Activated CD8-positive, alpha-beta memory T cell treated with anti-CD3 and anti-CD28 coated beads, Interleukin-2, amount 10 ng/mL, durations not matched to agents 7 days and 5 days (primary cell): Measurements from ENCODE around the gene TMEM151B. TPM values are rescaled to one million over a fixed set of nuclear protein-coding genes. Genes with fewer than 3 reads are reported as not detected.
"Not testable (repeated sequence)": the region's sequence is repeated elsewhere in the genome, so short reads cannot be mapped to it uniquely, and the experiment has no call there.

ENCODE experiments used
- ATAC-seq: fragments of 150-1000 bp; cut with Tn5 transposase; one replicate; pipeline ENCODE4 v1.10.0; 2021; ENCODE audit warnings: moderate library complexity
- CTCF ChIA-PET: fragments of 350-600 bp; sonication (Branson Sonifier 250); formaldehyde crosslinking; loops from one replicate; lab custom pipeline; 2021; ENCODE audit warnings: antibody characterized with exemption; lab: Charles Lee
- DNase-seq: peaks from one replicate; pipeline ENCODE4 v3.0.0-alpha.2; 2020
- H3K27ac Mint-ChIP-seq: one replicate; pipeline ENCODE4 v1.8.0; 2021; ENCODE audit warnings: mild to moderate bottlenecking, mixed read lengths
- H3K27me3 Mint-ChIP-seq: one replicate; pipeline ENCODE4 v1.8.0; 2021; ENCODE audit warnings: mixed read lengths
- H3K36me3 Mint-ChIP-seq: one replicate; pipeline ENCODE4 v1.8.0; 2021; ENCODE audit warnings: mild to moderate bottlenecking, mixed read lengths
- H3K4me1 Mint-ChIP-seq: one replicate; pipeline ENCODE4 v1.8.0; 2021; ENCODE audit warnings: mixed read lengths
- H3K4me3 Mint-ChIP-seq: one replicate; pipeline ENCODE4 v1.8.0; 2021; ENCODE audit warnings: mild to moderate bottlenecking, moderate library complexity, mixed read lengths
- H3K9me3 Mint-ChIP-seq: one replicate; pipeline ENCODE4 v1.8.0; 2022; ENCODE audit warnings: low read depth, mixed read lengths
- total RNA-seq, 2 experiments: library from RNA; stranded (reverse); gene quantifications; one replicate each; pipeline ENCODE4 v1.2.3, GENCODE V29; 2021

The TMEM151B gene
- total RNA-seq, 2 experiments from 2014 or later = 0.06 TPM; not detected in 1

- ATAC-seq, DNase-seq, H3K27ac Mint-ChIP-seq, H3K4me3 Mint-ChIP-seq, H3K36me3 Mint-ChIP-seq, H3K9me3 Mint-ChIP-seq: not testable (repeated sequence)
- CTCF ChIA-PET = interaction anchor here (0.8 to 2.8 kb wide), 4 partner anchors 9 to 36 kb away, joined by 3 to 15 read pairs (median 4); no protein-coding TSS in a partner anchor
- peaks cover 20% of the 10 kb centered on the region for H3K27me3 Mint-ChIP-seq
- peaks cover 13% of the 10 kb centered on the region for H3K4me1 Mint-ChIP-seq
Observed at GRCh38 chr6:44314657-44315056, 44.4 kb downstream of the TMEM151B start.

GRCh38 chr6:44315516-44315915 lies 45.3 kb downstream of the TMEM151B start:
- ATAC-seq = no peak
- H3K27ac Mint-ChIP-seq = no peak overlapping the region
- CTCF ChIA-PET = no interaction called here
- no peaks in the 10 kb centered on the region for H3K9me3 Mint-ChIP-seq
- H3K4me3 Mint-ChIP-seq = no peak overlapping the region
- peaks cover 27% of the 10 kb centered on the region for H3K27me3 Mint-ChIP-seq
- peaks cover 12% of the 10 kb centered on the region for H3K4me1 Mint-ChIP-seq
- no peak for DNase-seq
- H3K36me3 Mint-ChIP-seq = peaks cover 1% of the 10 kb centered on the region

- no peak overlapping the region for H3K4me3 Mint-ChIP-seq
Observed at GRCh38 chr6:44315951-44316350, 45.7 kb downstream of the TMEM151B start.

GRCh38 chr6:44316481-44316880 lies 46.2 kb downstream of the TMEM151B start:
- CTCF ChIA-PET = no interaction called here
- H3K4me3 Mint-ChIP-seq = no peak overlapping the region
- H3K27me3 Mint-ChIP-seq = peaks cover 32% of the 10 kb centered on the region
- no peaks in the 10 kb centered on the region for H3K9me3 Mint-ChIP-seq
- H3K27ac Mint-ChIP-seq = no peak overlapping the region
- DNase-seq = no peak
- ATAC-seq = no peak
- H3K4me1 Mint-ChIP-seq = peaks cover 11% of the 10 kb centered on the region
- H3K36me3 Mint-ChIP-seq = peaks cover 1% of the 10 kb centered on the region

More at GRCh38 chr6:44315951-44316350, 45.7 kb downstream of the TMEM151B start:
- peaks cover 31% of the 10 kb centered on the region for H3K27me3 Mint-ChIP-seq
- CTCF ChIA-PET = no interaction called here
- H3K27ac Mint-ChIP-seq = no peak overlapping the region
- ATAC-seq (no peak), DNase-seq (no peak)
- H3K4me1 Mint-ChIP-seq = peaks cover 12% of the 10 kb centered on the region
- H3K36me3 Mint-ChIP-seq = peaks cover 1% of the 10 kb centered on the region
- H3K9me3 Mint-ChIP-seq = no peaks in the 10 kb centered on the region

- CTCF ChIA-PET, ATAC-seq, DNase-seq, H3K36me3 Mint-ChIP-seq, H3K9me3 Mint-ChIP-seq, H3K4me3 Mint-ChIP-seq, H3K4me1 Mint-ChIP-seq, H3K27ac Mint-ChIP-seq: not testable (repeated sequence)
- H3K27me3 Mint-ChIP-seq = peaks cover 33% of the 10 kb centered on the region
Observed at GRCh38 chr6:44317136-44317631, 46.9 kb downstream of the TMEM151B start.

- ATAC-seq (no peak), DNase-seq (no peak)
- no peaks in the 10 kb centered on the region for H3K4me1 Mint-ChIP-seq
- H3K36me3 Mint-ChIP-seq = no peaks in the 10 kb centered on the region
- H3K9me3 Mint-ChIP-seq = no peaks in the 10 kb centered on the region
- no peak overlapping the region for H3K27ac Mint-ChIP-seq
- H3K4me3 Mint-ChIP-seq = no peak overlapping the region
- peaks cover 47% of the 10 kb centered on the region for H3K27me3 Mint-ChIP-seq
- CTCF ChIA-PET = interaction anchor here (1.3 to 1.6 kb wide), 2 partner anchors 22 to 53 kb away, joined by 3 to 4 read pairs; no protein-coding TSS in a partner anchor
Observed at GRCh38 chr6:44321210-44321609, 51.0 kb downstream of the TMEM151B start.

- Mint-ChIP-seq H3K27ac (no peak overlapping the region), H3K4me3 (no peak overlapping the region), H3K27me3 (peaks cover 55% of the 10 kb centered on the region), H3K36me3 (no peaks in the 10 kb centered on the region), H3K4me1 (no peaks in the 10 kb centered on the region), H3K9me3 (no peaks in the 10 kb centered on the region)
- CTCF ChIA-PET = interaction anchor here (0.6 to 1.1 kb wide), 2 partner anchors 14 to 22 kb away, joined by 3 read pairs; partner anchors contain the start of gene AARS2
- ATAC-seq = no peak
- no peak for DNase-seq
Observed at GRCh38 chr6:44327096-44327495, 56.8 kb downstream of the TMEM151B start.

- no peak for ATAC-seq
- CTCF ChIA-PET = interaction anchor here (0.6 to 1.1 kb wide), 2 partner anchors 15 to 23 kb away, joined by 3 read pairs; partner anchors contain the start of gene AARS2
- Mint-ChIP-seq H3K36me3 (no peaks in the 10 kb centered on the region), H3K9me3 (no peaks in the 10 kb centered on the region), H3K4me3 (no peak overlapping the region), H3K27me3 (peaks cover 58% of the 10 kb centered on the region), H3K27ac (no peak overlapping the region), H3K4me1 (no peaks in the 10 kb centered on the region)
- no peak for DNase-seq
Observed at GRCh38 chr6:44327760-44328159, 57.5 kb downstream of the TMEM151B start.

- H3K4me3 Mint-ChIP-seq, H3K9me3 Mint-ChIP-seq, CTCF ChIA-PET, ATAC-seq, H3K27ac Mint-ChIP-seq, H3K36me3 Mint-ChIP-seq, H3K4me1 Mint-ChIP-seq, DNase-seq: not testable (repeated sequence)
- peaks cover 57% of the 10 kb centered on the region for H3K27me3 Mint-ChIP-seq
Observed at GRCh38 chr6:44328203-44328602, 58.0 kb downstream of the TMEM151B start.

GRCh38 chr6:44329858-44330257 lies 59.6 kb downstream of the TMEM151B start:
- no peak for DNase-seq
- no peaks in the 10 kb centered on the region for H3K36me3 Mint-ChIP-seq
- H3K4me1 Mint-ChIP-seq = no peaks in the 10 kb centered on the region
- ATAC-seq = no peak
- H3K4me3 Mint-ChIP-seq = no peak overlapping the region
- H3K27me3 Mint-ChIP-seq = peaks cover 53% of the 10 kb centered on the region
- H3K27ac Mint-ChIP-seq = no peak overlapping the region
- CTCF ChIA-PET = no interaction called here
- no peaks in the 10 kb centered on the region for H3K9me3 Mint-ChIP-seq

- no peak for DNase-seq
- H3K36me3 Mint-ChIP-seq = no peaks in the 10 kb centered on the region
Observed at GRCh38 chr6:44332585-44332984, 62.3 kb downstream of the TMEM151B start.

GRCh38 chr6:44333273-44333919 lies 63.1 kb downstream of the TMEM151B start:
- CTCF ChIA-PET = interaction anchor here (3.0 to 9.3 kb wide), 2 partner anchors 21 to 66 kb away, joined by 12 to 91 read pairs; partner anchors contain the start of gene AARS2
- DNase-seq (no peak), ATAC-seq (no peak)
- no peaks in the 10 kb centered on the region for H3K36me3 Mint-ChIP-seq
- H3K4me1 Mint-ChIP-seq = no peaks in the 10 kb centered on the region
- H3K4me3 Mint-ChIP-seq = no peak overlapping the region
- H3K27ac Mint-ChIP-seq = no peak overlapping the region
- peaks cover 43% of the 10 kb centered on the region for H3K27me3 Mint-ChIP-seq
- no peaks in the 10 kb centered on the region for H3K9me3 Mint-ChIP-seq

More at GRCh38 chr6:44332585-44332984, 62.3 kb downstream of the TMEM151B start:
- Mint-ChIP-seq H3K4me1 (no peaks in the 10 kb centered on the region), H3K27me3 (peaks cover 51% of the 10 kb centered on the region), H3K27ac (no peak overlapping the region), H3K9me3 (no peaks in the 10 kb centered on the region), H3K4me3 (no peak overlapping the region)
- CTCF ChIA-PET = interaction anchor here (3.0 to 9.3 kb wide), 2 partner anchors 20 to 65 kb away, joined by 12 to 91 read pairs; partner anchors contain the start of gene AARS2
- no peak for ATAC-seq

GRCh38 chr6:44333942-44334341 lies 63.7 kb downstream of the TMEM151B start:
- DNase-seq = no peak
- Mint-ChIP-seq H3K4me1 (no peaks in the 10 kb centered on the region), H3K27me3 (peaks cover 38% of the 10 kb centered on the region), H3K27ac (no peak overlapping the region), H3K36me3 (no peaks in the 10 kb centered on the region), H3K9me3 (no peaks in the 10 kb centered on the region), H3K4me3 (no peak overlapping the region)
- ATAC-seq = no peak
- CTCF ChIA-PET = interaction anchor here (3.0 to 9.3 kb wide), 2 partner anchors 21 to 66 kb away, joined by 12 to 91 read pairs; partner anchors contain the start of gene AARS2
